ENCODE data around the gene NTNG2. TPM values are rescaled to one million over a fixed set of nuclear protein-coding genes. Genes with fewer than 3 reads are reported as not detected.

The NTNG2 gene
- total RNA-seq, 4 donors from 2014 or later = 1.5 to 6.6 (median 4.3) TPM

DNA sequence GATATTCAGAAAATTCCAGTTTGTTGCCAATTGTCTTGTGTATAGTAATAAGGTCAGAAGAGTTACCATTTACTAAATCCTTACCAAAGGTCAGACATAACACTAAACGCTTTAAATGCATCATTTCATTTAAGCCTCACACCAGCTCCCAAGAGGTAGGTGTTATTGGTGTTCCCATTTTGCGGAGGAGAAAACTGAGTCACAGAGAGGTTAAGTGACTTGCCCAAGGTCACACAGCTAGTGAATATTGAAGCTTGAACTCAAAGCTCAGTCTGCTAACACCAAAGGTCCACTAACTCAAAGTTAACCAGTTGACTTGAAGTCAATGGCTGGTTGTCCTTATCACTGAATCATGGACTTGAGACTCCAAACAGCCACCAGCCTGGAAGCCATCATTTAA is 40.8 kb upstream of the NTNG2 start:
- 89% methylated on average over 2 of the region's 2 CpGs for WGBS
- TF ChIP-seq POLR2AphosphoS5 (IDR thresholded peaks at IDR 0.05) (no peak), POLR2A (IDR thresholded peaks at IDR 0.05; ENCODE audit: low read depth) (no peak), EP300 (IDR thresholded peaks at IDR 0.05) (no peak)
- TF ChIP-seq, protein P1, sequence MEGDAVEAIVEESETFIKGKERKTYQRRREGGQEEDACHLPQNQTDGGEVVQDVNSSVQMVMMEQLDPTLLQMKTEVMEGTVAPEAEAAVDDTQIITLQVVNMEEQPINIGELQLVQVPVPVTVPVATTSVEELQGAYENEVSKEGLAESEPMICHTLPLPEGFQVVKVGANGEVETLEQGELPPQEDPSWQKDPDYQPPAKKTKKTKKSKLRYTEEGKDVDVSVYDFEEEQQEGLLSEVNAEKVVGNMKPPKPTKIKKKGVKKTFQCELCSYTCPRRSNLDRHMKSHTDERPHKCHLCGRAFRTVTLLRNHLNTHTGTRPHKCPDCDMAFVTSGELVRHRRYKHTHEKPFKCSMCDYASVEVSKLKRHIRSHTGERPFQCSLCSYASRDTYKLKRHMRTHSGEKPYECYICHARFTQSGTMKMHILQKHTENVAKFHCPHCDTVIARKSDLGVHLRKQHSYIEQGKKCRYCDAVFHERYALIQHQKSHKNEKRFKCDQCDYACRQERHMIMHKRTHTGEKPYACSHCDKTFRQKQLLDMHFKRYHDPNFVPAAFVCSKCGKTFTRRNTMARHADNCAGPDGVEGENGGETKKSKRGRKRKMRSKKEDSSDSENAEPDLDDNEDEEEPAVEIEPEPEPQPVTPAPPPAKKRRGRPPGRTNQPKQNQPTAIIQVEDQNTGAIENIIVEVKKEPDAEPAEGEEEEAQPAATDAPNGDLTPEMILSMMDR (IDR thresholded peaks at IDR 0.05) = no peak

DNA sequence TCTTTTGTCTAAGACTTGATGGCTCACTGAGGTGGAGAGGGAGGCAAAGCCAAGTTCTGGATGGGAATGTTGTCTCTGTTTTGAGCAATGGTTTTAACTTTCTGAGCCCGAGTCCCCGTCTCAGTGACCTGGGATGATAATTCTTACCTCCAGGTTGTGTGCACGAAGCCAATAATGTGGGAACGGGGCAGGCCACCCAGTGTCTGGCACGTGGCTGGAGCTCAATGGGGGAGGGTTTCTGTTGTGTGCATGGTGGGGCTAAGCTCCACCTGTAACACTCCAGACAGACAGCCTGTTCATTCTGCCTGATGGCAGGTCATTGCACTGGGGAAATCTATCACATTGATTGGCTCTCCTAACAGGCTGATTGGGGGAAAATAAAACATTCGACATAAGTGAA is 37.1 kb upstream of the NTNG2 start:
- 51% methylated on average over 6 of the region's 6 CpGs for WGBS
- no peak overlapping the region for H3K27ac ChIP-seq (replicated peaks in 1 of 4)
- H3K36me3 ChIP-seq = no peaks in the 10 kb centered on the region
- intact Hi-C loops (cut with DNase I) = no loop called here
- peaks cover 0 to 81% (median 4%) of the 10 kb centered on the region in 4 donors for H3K27me3 ChIP-seq
- no peak overlapping the region for H3K4me3 ChIP-seq
- DNase-seq (ENCODE audit: extremely low spot score) = no peak
- H3K9me3 ChIP-seq = no peaks in the 10 kb centered on the region
- no peak for TF ChIP-seq POLR2A (IDR thresholded peaks at IDR 0.05; ENCODE audit: low read depth)
- no peak for TF ChIP-seq POLR2AphosphoS5 (IDR thresholded peaks at IDR 0.05)
- TF ChIP-seq, protein P1 (IDR thresholded peaks at IDR 0.05) = no peak
- TF ChIP-seq EP300 (IDR thresholded peaks at IDR 0.05) = no peak
- peaks cover 0 to 5% (median 0%) of the 10 kb centered on the region in 4 donors for H3K4me1 ChIP-seq

More for the DNA sequence above, 40.8 kb upstream of the NTNG2 start:
- intact Hi-C loops (cut with DNase I) = no loop called here
- H3K27me3 ChIP-seq = peaks cover 0 to 80% (median 2%) of the 10 kb centered on the region in 4 donors
- no peak overlapping the region for H3K4me3 ChIP-seq
- DNase-seq (ENCODE audit: extremely low spot score) = no peak
- no peaks in the 10 kb centered on the region for H3K36me3 ChIP-seq
- no peaks in the 10 kb centered on the region for H3K9me3 ChIP-seq
- H3K4me1 ChIP-seq = no peaks in the 10 kb centered on the region
- no peak overlapping the region for H3K27ac ChIP-seq (replicated peaks in 1 of 4)

DNA sequence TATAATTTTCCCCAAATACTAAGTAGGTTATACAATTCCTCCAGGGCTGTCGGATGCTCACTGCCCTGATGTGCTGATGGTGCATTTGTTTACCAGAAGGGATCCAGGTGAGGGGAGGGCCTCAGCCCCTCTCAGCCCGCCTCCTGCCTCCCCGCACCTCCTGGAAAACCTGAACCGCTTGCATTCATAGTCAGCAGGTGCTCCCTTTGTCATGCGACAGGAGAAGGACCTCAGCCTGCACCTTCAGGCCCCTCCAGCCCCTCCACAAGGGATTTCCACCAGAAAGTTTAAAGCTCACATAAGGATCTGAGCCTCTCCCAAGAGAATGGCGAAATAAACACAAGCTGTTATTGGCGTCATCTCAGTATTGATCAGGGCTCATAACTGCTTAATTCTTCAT is 36.5 kb upstream of the NTNG2 start:
- peaks cover 0 to 5% (median 0%) of the 10 kb centered on the region in 4 donors for H3K4me1 ChIP-seq
- 38% methylated on average over 7 of the region's 7 CpGs for WGBS
- H3K27ac ChIP-seq (replicated peaks in 1 of 4) = no peak overlapping the region
- peaks cover 0 to 82% (median 4%) of the 10 kb centered on the region in 4 donors for H3K27me3 ChIP-seq
- TF ChIP-seq, protein P1 (IDR thresholded peaks at IDR 0.05) = no peak
- TF ChIP-seq POLR2A (IDR thresholded peaks at IDR 0.05; ENCODE audit: low read depth) (no peak), EP300 (IDR thresholded peaks at IDR 0.05) (no peak), POLR2AphosphoS5 (IDR thresholded peaks at IDR 0.05) (no peak)
- no peak overlapping the region for H3K4me3 ChIP-seq
- no peaks in the 10 kb centered on the region for H3K36me3 ChIP-seq
- no peak for DNase-seq (ENCODE audit: extremely low spot score)
- intact Hi-C loops (cut with DNase I) = no loop called here
- H3K9me3 ChIP-seq = no peaks in the 10 kb centered on the region

DNA sequence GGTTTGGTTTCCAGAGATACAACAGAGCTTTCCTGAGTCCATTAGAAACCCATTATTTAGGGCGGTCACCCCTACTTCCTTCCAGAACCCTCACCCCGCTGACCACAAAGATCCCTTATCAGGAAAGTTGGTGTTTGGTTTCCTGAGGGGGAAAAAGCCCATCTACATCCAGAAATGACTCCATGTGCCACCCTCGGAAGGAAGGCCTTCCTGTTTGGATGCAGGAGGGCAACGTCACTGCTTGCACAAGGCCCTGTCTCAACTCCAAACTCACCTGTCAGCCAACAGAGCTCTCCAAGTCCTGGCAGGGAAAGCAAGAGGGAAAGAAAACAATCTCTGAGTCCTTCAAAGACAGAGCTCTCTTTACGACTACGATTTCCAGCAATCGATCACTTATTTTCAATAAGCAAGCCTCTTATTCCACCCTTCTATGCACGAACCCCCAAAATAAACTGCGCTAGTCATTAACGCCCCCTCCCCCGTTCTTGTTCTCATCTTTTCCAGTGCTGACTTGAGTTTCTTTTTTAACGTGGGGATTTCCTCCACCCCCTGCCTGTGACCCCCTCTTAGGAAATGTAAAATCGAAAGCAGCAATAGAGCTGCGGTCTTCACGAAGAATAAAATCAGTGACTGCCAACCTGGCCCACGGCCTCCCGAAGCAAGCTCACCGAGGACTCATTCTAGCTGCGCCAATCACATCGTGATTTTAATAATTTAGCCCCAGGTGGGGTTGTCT is 35.7 kb upstream of the NTNG2 start:
- WGBS = 45% methylated on average over 20 of the region's 20 CpGs
- Histone ChIP-seq H3K4me3 (no peak overlapping the region), H3K27ac (replicated peaks in 1 of 4) (no peak overlapping the region), H3K27me3 (peaks cover 0 to 82% (median 4%) of the 10 kb centered on the region in 4 donors), H3K36me3 (no peaks in the 10 kb centered on the region), H3K9me3 (no peaks in the 10 kb centered on the region), H3K4me1 (peaks cover 0 to 5% (median 0%) of the 10 kb centered on the region in 4 donors)
- intact Hi-C loops (cut with DNase I) = no loop called here
- TF ChIP-seq POLR2A (IDR thresholded peaks at IDR 0.05; ENCODE audit: low read depth) = no peak
- no peak for TF ChIP-seq EP300 (IDR thresholded peaks at IDR 0.05)
- TF ChIP-seq, protein P1 (IDR thresholded peaks at IDR 0.05) = no peak
- TF ChIP-seq POLR2AphosphoS5 (IDR thresholded peaks at IDR 0.05) = no peak
- DNase-seq (ENCODE audit: extremely low spot score) = no peak
